Stimulated activated CD4-positive, alpha-beta T cell treated with anti-CD3 and anti-CD28 coated beads, TNF-alpha, amount 100 ng/mL, for 48 hours (primary cell): ENCODE measurements around the gene FCHO2.

ENCODE experiments used
- DNase-seq, 3 donors: peaks; one replicate each; pipeline ENCODE4 v3.0.0-alpha.2; 2020; ENCODE audit warnings: low read depth in 3 of 3

Gene FCHO2

GRCh38 chr5:73030995-73031394 lies 75.2 kb downstream of the FCHO2 start:
- no peak for DNase-seq

GRCh38 chr5:73031839-73032238 lies 76.0 kb downstream of the FCHO2 start:
- DNase-seq, result no peak

GRCh38 chr5:73032635-73033034 lies 76.8 kb downstream of the FCHO2 start:
- no peak for DNase-seq

GRCh38 chr5:73037545-73037944 lies 81.7 kb downstream of the FCHO2 start:
- DNase-seq, result no peak

- DNase-seq, result no peak
Observed at GRCh38 chr5:73039082-73039481, 83.2 kb downstream of the FCHO2 start.

GRCh38 chr5:73042993-73043392 lies 87.2 kb downstream of the FCHO2 start:
- DNase-seq, result no peak

- DNase-seq, result no peak
Observed at GRCh38 chr5:73044546-73044945, 88.7 kb downstream of the FCHO2 start.

- no peak for DNase-seq
Observed at GRCh38 chr5:73045623-73046022, 89.8 kb downstream of the FCHO2 start.

GRCh38 chr5:73061593-73061992 lies 105.8 kb downstream of the FCHO2 start:
- DNase-seq, result no peak

- no peak for DNase-seq
Observed at GRCh38 chr5:73066466-73066865, 110.6 kb downstream of the FCHO2 start.

GRCh38 chr5:73067213-73067612 lies 111.4 kb downstream of the FCHO2 start:
- DNase-seq, result no peak

- no peak for DNase-seq
Observed at GRCh38 chr5:73081093-73081492, 125.3 kb downstream of the FCHO2 start.

GRCh38 chr5:73088026-73088425 lies 132.2 kb downstream of the FCHO2 start:
- no peak for DNase-seq

- DNase-seq, result peak in 1 of 3 donors; percentile 4
Observed at GRCh38 chr5:73093943-73094342, 138.1 kb downstream of the FCHO2 start.

- DNase-seq, result no peak
Observed at GRCh38 chr5:73094415-73094814, 138.6 kb downstream of the FCHO2 start.

GRCh38 chr5:73095564-73096238 lies 139.9 kb downstream of the FCHO2 start:
- no peak for DNase-seq

- no peak for DNase-seq
Observed at GRCh38 chr5:73096239-73096575, 140.4 kb downstream of the FCHO2 start.

GRCh38 chr5:73097740-73098139 lies 141.9 kb downstream of the FCHO2 start:
- DNase-seq, result no peak

GRCh38 chr5:73100109-73100508 lies 144.3 kb downstream of the FCHO2 start:
- no peak for DNase-seq

- no peak for DNase-seq
Observed at GRCh38 chr5:73103870-73104299, 148.0 kb downstream of the FCHO2 start.

- no peak for DNase-seq
Observed at GRCh38 chr5:73104326-73104725, 148.5 kb downstream of the FCHO2 start.

- DNase-seq, result no peak
Observed at GRCh38 chr5:73106335-73106734, 150.5 kb downstream of the FCHO2 start.

- DNase-seq, result no peak
Observed at GRCh38 chr5:73110190-73110589, 154.3 kb downstream of the FCHO2 start.

- no peak for DNase-seq
Observed at GRCh38 chr5:73111536-73111935, 155.7 kb downstream of the FCHO2 start.
